ENCODE data around the gene STARD7. TPM values are rescaled to one million over a fixed set of nuclear protein-coding genes. Genes with fewer than 3 reads are reported as not detected.
A peak's percentile ranks its signal among the peaks of the same experiment; 100 is the strongest.

Gene STARD7
- total and polyA plus RNA-seq, 10 of the 15 experiments (the other 5 are each of a cell fraction or from before 2014, with no cell fraction given) = 85.4 to 237 (median 153) TPM

DNA sequence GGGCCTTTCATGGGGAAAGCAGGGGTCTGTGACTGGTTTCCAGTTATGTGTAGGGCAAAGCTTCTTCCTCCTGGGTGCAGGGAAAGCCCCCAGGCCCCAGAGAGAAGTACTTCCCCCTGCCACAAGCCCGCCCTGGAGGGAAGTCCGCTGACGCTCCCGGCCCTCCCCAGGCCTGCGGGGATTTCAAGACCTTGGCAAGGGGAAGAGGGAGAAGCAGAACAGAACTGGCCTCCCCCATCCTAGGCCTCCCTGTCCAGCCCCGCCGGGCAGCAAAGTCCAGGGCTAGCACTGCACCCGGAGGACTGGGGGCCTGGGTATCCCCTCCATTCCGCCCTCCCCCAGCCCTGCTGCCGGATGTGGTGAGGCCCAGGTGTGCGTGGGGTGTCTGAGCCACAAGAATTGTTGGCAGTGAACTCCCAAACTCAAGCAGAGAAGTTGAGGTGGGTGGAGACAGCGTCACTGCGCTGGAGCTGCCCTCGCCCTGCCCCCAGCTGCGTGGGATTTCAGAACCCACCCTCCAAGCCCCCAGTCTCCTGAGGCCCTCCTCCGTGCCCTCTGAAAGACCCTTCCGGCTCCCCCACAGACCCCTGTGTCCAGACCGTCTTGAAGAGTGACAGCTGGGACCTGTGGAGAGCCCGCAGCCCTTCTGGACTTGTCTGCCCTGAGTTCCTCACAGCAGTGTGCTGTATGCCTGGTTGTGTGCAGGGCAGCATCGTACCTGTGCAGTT is 62.3 kb downstream of the STARD7 start (continued):
- TF ChIP-seq, protein P1, sequence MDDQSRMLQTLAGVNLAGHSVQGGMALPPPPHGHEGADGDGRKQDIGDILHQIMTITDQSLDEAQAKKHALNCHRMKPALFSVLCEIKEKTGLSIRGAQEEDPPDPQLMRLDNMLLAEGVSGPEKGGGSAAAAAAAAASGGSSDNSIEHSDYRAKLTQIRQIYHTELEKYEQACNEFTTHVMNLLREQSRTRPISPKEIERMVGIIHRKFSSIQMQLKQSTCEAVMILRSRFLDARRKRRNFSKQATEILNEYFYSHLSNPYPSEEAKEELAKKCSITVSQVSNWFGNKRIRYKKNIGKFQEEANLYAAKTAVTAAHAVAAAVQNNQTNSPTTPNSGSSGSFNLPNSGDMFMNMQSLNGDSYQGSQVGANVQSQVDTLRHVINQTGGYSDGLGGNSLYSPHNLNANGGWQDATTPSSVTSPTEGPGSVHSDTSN (IDR thresholded peaks at IDR 0.05; ENCODE audit: insufficient replicate concordance, low read depth, low read length) = no peak
- TF ChIP-seq YY1 (IDR thresholded peaks at IDR 0.05; ENCODE audit: low read depth, low read length) (peak; percentile 59; the same call in 1 of the 2 replicates), CHD2 (IDR thresholded peaks at IDR 0.05; ENCODE audit: borderline replicate concordance, low read depth, low read length) (peak; percentile 91), FOXK2 (IDR thresholded peaks at IDR 0.05) (no peak), ZBED1 (IDR thresholded peaks at IDR 0.05; ENCODE audit: borderline replicate concordance) (peak; percentile 80; the same call in 1 of the 2 replicates), MYC (IDR thresholded peaks at IDR 0.05; ENCODE audit: insufficient read depth, insufficient read length, insufficient replicate concordance, low read length, severe bottlenecking) (no peak), PAX8 (IDR thresholded peaks at IDR 0.05) (no peak), POLR2A (IDR thresholded peaks at IDR 0.05; ENCODE audit: low read depth, low read length) (no peak), STAT1 (conservative IDR thresholded peaks at IDR 0.05) (no peak; the same call in none of the 2 replicates), CREB1 (IDR thresholded peaks at IDR 0.05; ENCODE audit: low read depth) (no peak), EZH2 (IDR thresholded peaks at IDR 0.05; ENCODE audit: borderline replicate concordance, control insufficient read depth, low read depth, low read length) (no peak), ATF7 (IDR thresholded peaks at IDR 0.05; ENCODE audit: low read depth) (peak; percentile 77; the same call in 1 of the 2 replicates), EGR1 (IDR thresholded peaks at IDR 0.05; ENCODE audit: borderline replicate concordance in 1 of 2, low read depth in 2 of 2, low read length in 2 of 2) (peak in 1 of 2 experiments; percentile 91; a peak in 2 of 3 replicates), RUNX3 (IDR thresholded peaks at IDR 0.05; ENCODE audit: low read length) (no peak), SRF (IDR thresholded peaks at IDR 0.05; ENCODE audit: low read depth in 2 of 2, low read length in 2 of 2) (0 out of 4 replicates have a peak, but pooled peaks of 1 of the 2 experiments have one; percentile 5), HCFC1 (IDR thresholded peaks at IDR 0.05; ENCODE audit: low read length) (no peak; the same call in none of the 2 replicates)
- TF ChIP-seq, protein P2, sequence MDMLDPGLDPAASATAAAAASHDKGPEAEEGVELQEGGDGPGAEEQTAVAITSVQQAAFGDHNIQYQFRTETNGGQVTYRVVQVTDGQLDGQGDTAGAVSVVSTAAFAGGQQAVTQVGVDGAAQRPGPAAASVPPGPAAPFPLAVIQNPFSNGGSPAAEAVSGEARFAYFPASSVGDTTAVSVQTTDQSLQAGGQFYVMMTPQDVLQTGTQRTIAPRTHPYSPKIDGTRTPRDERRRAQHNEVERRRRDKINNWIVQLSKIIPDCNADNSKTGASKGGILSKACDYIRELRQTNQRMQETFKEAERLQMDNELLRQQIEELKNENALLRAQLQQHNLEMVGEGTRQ (IDR thresholded peaks at IDR 0.05; ENCODE audit: borderline replicate concordance, low read depth, low read length) = no peak
- TF ChIP-seq, protein P3, sequence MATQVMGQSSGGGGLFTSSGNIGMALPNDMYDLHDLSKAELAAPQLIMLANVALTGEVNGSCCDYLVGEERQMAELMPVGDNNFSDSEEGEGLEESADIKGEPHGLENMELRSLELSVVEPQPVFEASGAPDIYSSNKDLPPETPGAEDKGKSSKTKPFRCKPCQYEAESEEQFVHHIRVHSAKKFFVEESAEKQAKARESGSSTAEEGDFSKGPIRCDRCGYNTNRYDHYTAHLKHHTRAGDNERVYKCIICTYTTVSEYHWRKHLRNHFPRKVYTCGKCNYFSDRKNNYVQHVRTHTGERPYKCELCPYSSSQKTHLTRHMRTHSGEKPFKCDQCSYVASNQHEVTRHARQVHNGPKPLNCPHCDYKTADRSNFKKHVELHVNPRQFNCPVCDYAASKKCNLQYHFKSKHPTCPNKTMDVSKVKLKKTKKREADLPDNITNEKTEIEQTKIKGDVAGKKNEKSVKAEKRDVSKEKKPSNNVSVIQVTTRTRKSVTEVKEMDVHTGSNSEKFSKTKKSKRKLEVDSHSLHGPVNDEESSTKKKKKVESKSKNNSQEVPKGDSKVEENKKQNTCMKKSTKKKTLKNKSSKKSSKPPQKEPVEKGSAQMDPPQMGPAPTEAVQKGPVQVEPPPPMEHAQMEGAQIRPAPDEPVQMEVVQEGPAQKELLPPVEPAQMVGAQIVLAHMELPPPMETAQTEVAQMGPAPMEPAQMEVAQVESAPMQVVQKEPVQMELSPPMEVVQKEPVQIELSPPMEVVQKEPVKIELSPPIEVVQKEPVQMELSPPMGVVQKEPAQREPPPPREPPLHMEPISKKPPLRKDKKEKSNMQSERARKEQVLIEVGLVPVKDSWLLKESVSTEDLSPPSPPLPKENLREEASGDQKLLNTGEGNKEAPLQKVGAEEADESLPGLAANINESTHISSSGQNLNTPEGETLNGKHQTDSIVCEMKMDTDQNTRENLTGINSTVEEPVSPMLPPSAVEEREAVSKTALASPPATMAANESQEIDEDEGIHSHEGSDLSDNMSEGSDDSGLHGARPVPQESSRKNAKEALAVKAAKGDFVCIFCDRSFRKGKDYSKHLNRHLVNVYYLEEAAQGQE (IDR thresholded peaks at IDR 0.05; ENCODE audit: low read depth, low read length) = no peak
- TF ChIP-seq, protein P4, sequence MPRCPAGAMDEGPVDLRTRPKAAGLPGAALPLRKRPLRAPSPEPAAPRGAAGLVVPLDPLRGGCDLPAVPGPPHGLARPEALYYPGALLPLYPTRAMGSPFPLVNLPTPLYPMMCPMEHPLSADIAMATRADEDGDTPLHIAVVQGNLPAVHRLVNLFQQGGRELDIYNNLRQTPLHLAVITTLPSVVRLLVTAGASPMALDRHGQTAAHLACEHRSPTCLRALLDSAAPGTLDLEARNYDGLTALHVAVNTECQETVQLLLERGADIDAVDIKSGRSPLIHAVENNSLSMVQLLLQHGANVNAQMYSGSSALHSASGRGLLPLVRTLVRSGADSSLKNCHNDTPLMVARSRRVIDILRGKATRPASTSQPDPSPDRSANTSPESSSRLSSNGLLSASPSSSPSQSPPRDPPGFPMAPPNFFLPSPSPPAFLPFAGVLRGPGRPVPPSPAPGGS (IDR thresholded peaks at IDR 0.05; ENCODE audit: borderline replicate concordance, insufficient read depth, low read depth, low read length, poor library complexity, severe bottlenecking) = peak; percentile 74
- TF ChIP-seq, protein P5, sequence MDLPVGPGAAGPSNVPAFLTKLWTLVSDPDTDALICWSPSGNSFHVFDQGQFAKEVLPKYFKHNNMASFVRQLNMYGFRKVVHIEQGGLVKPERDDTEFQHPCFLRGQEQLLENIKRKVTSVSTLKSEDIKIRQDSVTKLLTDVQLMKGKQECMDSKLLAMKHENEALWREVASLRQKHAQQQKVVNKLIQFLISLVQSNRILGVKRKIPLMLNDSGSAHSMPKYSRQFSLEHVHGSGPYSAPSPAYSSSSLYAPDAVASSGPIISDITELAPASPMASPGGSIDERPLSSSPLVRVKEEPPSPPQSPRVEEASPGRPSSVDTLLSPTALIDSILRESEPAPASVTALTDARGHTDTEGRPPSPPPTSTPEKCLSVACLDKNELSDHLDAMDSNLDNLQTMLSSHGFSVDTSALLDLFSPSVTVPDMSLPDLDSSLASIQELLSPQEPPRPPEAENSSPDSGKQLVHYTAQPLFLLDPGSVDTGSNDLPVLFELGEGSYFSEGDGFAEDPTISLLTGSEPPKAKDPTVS (IDR thresholded peaks at IDR 0.05; ENCODE audit: low read depth, low read length) = no peak

Data from GM12878 (cell line).